ENCODE results near the gene UBIAD1. TPM values are rescaled to one million over a fixed set of nuclear protein-coding genes. Genes with fewer than 3 reads are reported as not detected.

Gene UBIAD1, protein sequence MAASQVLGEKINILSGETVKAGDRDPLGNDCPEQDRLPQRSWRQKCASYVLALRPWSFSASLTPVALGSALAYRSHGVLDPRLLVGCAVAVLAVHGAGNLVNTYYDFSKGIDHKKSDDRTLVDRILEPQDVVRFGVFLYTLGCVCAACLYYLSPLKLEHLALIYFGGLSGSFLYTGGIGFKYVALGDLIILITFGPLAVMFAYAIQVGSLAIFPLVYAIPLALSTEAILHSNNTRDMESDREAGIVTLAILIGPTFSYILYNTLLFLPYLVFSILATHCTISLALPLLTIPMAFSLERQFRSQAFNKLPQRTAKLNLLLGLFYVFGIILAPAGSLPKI
- total RNA-seq = 6.5 and 22.2 TPM in 2 replicates

DNA sequence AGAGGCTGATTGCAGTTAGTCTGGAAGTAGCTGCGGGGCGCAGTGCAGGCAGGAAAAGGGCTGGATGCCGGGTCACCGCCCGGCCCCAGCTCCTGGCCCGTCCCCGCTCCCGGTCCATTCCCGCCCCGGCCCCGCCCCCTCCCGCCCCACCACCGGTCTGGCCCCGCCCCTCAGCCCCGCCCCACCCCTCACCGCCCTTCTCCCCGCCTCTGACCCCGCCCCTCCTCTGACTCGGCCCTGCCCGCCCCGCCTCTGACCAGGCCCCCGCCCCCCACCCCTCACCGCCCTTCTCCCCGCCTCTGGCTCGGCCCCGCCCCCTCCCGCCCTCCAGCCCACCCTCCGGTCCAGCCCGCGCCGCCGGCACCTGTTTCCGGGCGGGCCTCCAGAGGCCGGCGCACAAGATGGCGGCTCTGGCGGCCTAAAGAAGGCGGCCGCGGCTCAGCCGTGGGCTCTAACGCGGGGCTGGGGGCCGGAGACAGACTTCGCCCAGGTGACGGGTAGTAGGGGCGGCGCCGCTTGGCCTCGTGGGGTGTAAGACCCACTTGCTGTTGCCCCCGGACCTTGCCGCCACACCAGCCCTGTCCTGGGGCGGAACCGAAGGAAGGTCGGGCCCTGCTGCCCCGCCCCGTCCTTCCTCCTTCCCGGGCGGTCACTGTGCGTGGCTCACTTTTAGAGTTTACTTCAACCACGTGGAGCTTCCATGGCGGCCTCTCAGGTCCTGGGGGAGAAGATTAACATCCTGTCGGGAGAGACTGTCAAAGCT, at the start of gene UBIAD1:
UBIAD1 (plus strand) TSS at position 367 of the 763 bp plus-strand sequence; CDS start at position 701, 334 bp downstream.

DNA sequence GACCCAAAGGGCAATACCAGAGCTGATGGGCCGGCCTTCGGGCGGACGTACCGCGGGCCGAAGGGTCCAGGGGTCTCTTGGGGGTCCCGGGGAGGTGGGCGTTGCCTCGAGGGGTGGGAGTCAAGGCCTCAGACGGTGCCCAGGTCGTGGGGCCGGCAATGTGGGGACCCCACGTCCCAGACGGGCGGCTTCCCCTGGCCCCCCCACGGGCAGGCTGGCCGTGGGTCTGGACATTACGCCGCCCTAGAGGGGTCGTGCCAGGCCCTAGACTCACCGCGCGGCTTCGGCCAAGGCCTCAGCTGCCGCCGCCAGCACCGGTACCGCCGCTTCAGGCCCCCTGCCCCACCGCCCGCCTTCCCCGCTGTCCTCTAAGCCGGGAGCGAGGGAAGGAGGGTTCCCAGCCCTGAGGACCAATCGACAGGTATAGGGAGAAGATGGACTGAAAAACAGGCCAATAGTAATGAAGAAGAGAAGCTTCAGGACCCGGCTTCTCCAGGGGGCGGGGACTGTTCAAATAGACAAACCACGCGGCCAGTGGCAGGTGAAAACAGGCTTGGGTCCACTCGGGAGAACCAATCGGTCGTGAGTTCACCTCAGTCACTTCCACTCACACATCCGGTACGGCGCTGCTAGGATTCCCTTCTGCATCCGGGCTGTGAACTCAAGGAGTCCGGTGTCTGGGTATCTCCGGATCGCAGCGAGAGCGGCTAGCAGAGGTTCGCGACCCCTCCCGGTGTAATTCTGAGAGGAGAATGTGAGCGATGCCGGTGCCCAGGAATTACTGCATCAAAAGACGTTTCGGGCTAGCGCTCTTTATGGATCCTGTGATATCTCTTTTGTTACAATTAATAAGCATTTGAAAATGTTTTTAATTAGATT, 10.6 kb upstream of the UBIAD1 start, which contains the start of gene MTOR:
MTOR (minus strand) TSS at position 381 of the 879 bp plus-strand sequence. CDS start 3,142 bp downstream, outside the sequence.

Other genes with a start within 250 kb of the UBIAD1 start
- not detected in 2 replicates for gene MASP2, start 226.0 kb upstream of the UBIAD1 start, total RNA-seq
- gene SRM, start 213.2 kb upstream of the UBIAD1 start, total RNA-seq = 10.4 and 24.3 TPM in 2 replicates
- 42.3 and 72.1 TPM in 2 replicates for gene EXOSC10, start 173.3 kb upstream of the UBIAD1 start, total RNA-seq
- gene ANGPTL7, start 83.8 kb upstream of the UBIAD1 start, total RNA-seq = 0.16 TPM in 1 of 2 replicates, not detected in the other
- 36.4 and 103 TPM in 2 replicates for gene MTOR, start 10.6 kb upstream of the UBIAD1 start, total RNA-seq
- under 0.01 and 0.06 TPM in 2 replicates for gene DISP3, start 206.0 kb downstream of the UBIAD1 start, total RNA-seq